ENCODE results near the gene PPP1R2. TPM values are rescaled to one million over a fixed set of nuclear protein-coding genes. Genes with fewer than 3 reads are reported as not detected.

PPP1R2 gene
- total RNA-seq, 2 experiments from 2014 or later = 77.0 to 134 TPM

DNA sequence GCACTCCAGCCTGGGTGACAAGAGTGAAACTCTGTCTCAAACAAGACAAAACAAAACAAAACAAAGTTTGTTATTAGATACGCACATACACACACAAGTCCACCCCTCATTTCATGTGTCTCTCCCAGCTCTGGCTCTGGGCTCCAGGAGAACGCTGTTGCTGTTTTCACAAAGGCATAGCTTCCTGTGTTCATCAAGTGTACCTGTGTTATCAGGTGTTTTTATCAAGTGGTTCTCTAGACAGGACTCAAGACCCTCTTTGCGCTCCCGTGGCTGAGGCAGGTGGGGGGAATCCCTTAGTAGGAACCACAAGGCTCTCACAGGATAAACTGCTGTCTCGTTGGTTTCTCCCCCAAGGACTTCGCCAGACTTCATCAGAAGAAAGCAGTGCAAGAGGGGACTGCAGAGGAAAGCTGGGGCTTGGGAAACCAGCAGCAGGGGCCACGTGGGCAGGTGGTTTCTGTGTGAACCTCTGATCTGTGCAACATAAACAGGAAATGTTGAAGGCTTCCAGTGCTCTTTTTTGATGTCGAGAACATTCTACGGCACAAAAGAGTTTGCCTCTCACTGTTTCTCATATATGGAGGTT is 6.9 kb upstream of the PPP1R2 start:
- intact Hi-C loops (cut with DNase I, micrococcal nuclease) = loop anchor here in 1 of 2 experiments (2.0 kb wide), 1 partner anchor 37 kb away; no protein-coding TSS in a partner anchor
- DNase-seq (peak; percentile 83), ATAC-seq (peak; percentile 59)
- ChIA-PET CTCF (interaction anchor here (0.8 to 2.5 kb wide), 7 partner anchors 8 to 279 kb away, joined by 3 to 9 read pairs (median 5); partner anchors contain the start of gene XXYLT1), POLR2A (interaction anchor here (0.6 to 0.7 kb wide), 2 partner anchors 10 to 278 kb away, joined by 3 read pairs; no protein-coding TSS in a partner anchor)
- H3K9me3 Mint-ChIP-seq (ENCODE audit: low read depth) = no peaks in the 10 kb centered on the region
- no peaks in the 10 kb centered on the region for H3K36me3 Mint-ChIP-seq (ENCODE audit: low read depth)
- H3K4me1 Mint-ChIP-seq = peaks cover 86% of the 10 kb centered on the region
- H3K27me3 Mint-ChIP-seq = no peaks in the 10 kb centered on the region
- H3K4me3 Mint-ChIP-seq = peak overlapping the region; percentile 40
- peak overlapping the region; percentile 86 for H3K27ac Mint-ChIP-seq

DNA sequence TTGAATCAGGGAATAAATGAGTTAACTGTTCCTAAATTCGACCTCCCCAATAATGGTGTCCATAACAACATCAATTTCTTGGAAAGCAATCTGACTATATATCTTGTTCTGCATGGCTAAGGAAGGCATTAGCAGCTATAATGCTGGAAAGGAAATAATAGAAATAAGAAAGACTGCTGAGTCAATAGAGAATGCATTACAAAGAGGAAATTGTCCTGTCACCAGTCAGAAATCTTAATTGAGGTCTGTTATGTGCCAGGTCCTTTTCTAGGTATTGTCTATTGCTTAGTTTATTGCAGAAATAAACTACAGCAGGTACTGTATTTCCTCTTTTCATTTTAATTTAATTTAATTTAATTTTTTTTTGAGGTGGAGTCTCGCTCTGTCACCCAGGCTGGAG is 5.9 kb upstream of the PPP1R2 start:
- H3K9me3 Mint-ChIP-seq (ENCODE audit: low read depth) = no peaks in the 10 kb centered on the region
- CTCF ChIA-PET = interaction anchor here (2.1 to 2.5 kb wide), 2 partner anchors 11 to 278 kb away, joined by 9 read pairs; partner anchors contain the start of gene XXYLT1
- peak overlapping the region; percentile 71 for H3K27ac Mint-ChIP-seq

DNA sequence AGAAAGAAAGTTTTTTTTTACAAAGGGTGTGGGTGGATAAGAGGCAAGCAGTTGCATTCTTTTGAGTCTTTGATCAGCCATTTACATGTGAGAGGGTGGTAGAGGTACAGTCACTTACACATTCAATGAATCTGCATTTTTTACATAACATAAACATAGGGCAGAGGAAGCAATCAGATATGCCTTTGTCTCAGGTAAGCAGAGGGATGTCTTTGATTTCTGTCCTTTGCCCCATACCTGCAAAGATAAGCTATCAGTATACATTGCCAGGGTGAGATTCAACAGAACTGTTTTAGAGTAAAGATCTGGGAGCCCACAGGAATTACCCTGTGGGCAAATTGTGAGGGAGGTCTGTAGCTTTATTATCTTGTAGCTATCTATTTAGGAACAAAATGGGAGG is 5.4 kb upstream of the PPP1R2 start:
- H3K9me3 Mint-ChIP-seq (ENCODE audit: low read depth) = no peaks in the 10 kb centered on the region
- H3K4me1 Mint-ChIP-seq = peaks cover 91% of the 10 kb centered on the region
- peak overlapping the region; percentile 71 for H3K27ac Mint-ChIP-seq
- ATAC-seq = peak; percentile 23
- POLR2A ChIA-PET = no interaction called here
- no peak overlapping the region for H3K4me3 Mint-ChIP-seq
- intact Hi-C loops (cut with DNase I, micrococcal nuclease) = no loop called here
- CTCF ChIA-PET = interaction anchor here (2.1 to 2.5 kb wide), 2 partner anchors 11 to 277 kb away, joined by 9 read pairs; partner anchors contain the start of gene XXYLT1
- H3K27me3 Mint-ChIP-seq = no peaks in the 10 kb centered on the region
- no peaks in the 10 kb centered on the region for H3K36me3 Mint-ChIP-seq (ENCODE audit: low read depth)
- no peak for DNase-seq

More for the DNA sequence above, 5.9 kb upstream of the PPP1R2 start:
- POLR2A ChIA-PET = no interaction called here
- Mint-ChIP-seq H3K36me3 (ENCODE audit: low read depth) (no peaks in the 10 kb centered on the region), H3K4me1 (peaks cover 89% of the 10 kb centered on the region), H3K4me3 (no peak overlapping the region), H3K27me3 (no peaks in the 10 kb centered on the region)
- intact Hi-C loops (cut with DNase I, micrococcal nuclease) = no loop called here
- DNase-seq = no peak
- no peak for ATAC-seq

DNA sequence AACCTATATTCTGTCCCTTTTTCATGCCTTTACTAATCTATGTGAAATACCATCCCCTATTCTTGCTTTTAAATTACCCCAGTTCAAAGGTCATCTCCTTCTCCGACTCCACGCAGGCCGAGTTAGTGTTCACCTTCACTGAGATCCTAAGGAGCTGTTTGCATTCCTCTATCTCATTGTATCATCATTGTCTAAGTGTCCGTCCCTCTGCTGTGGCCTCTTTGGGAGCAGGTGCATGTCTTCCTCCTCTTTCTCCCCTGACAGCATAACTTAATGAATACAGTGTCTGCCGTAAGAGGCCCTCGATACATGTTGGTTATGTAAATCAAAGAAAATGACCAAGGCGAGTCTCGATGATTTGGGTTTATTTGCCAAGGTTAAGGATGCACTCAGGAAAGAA is 4.9 kb upstream of the PPP1R2 start:
- H3K4me3 Mint-ChIP-seq = no peak overlapping the region
- no peaks in the 10 kb centered on the region for H3K36me3 Mint-ChIP-seq (ENCODE audit: low read depth)
- ChIA-PET CTCF (no interaction called here), POLR2A (no interaction called here)
- intact Hi-C loops (cut with DNase I, micrococcal nuclease) = no loop called here
- H3K9me3 Mint-ChIP-seq (ENCODE audit: low read depth) = no peaks in the 10 kb centered on the region
- H3K27me3 Mint-ChIP-seq = no peaks in the 10 kb centered on the region
- peak overlapping the region; percentile 71 for H3K27ac Mint-ChIP-seq
- H3K4me1 Mint-ChIP-seq = peaks cover 87% of the 10 kb centered on the region
- ATAC-seq = no peak
- no peak for DNase-seq

DNA sequence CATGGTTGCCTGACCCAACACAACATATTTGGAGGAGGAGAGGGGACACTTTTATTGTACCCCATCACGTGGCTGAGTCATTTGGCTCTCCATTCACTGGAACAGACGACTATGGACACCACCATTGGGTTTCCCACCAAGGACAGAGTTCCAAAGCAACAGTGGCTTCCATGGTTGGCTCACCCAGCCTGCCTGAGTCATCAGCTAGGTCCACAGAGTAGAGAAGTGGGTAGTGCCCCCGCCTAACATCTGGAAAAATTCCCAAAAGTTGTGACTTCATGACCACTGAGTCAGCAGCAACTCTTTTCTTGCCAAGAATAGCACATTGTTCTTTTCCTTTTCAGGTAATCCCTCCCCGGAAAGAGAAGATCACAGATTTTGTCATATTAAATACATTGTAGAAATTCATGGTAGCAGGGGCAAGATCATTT is 3.0 kb upstream of the PPP1R2 start:
- DNase-seq = peak; percentile 55

DNA sequence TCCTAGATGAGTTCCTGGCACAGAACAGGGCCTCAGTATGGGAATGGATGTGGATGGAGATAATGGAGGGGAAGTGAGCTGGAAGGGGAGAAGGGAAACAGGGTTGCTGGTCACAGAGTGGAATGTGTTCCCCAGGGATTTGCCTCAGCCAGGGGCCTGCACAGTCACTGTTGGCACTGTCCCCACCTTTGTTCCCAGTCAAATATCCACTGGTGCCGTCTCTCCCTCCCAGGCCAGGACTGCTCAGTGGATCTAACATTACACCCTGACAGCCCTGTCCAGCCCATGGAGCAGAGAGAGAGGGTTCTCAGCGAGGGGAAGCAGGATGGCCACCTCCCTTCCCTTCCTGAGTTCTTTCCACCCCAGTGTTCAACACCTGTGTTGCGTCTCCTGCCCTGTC is 1.5 kb upstream of the PPP1R2 start:
- no peak for DNase-seq
- ChIA-PET POLR2A (interaction anchor here (0.8 kb wide), 1 partner anchor 273 kb away, joined by 7 read pairs; the partner anchor contains the start of gene XXYLT1), CTCF (interaction anchor here (0.6 to 5.3 kb wide), 3 partner anchors 11 to 1095 kb away, joined by 3 to 29 read pairs (median 20); partner anchors contain the start of gene NRROS)
- Mint-ChIP-seq H3K27me3 (no peaks in the 10 kb centered on the region), H3K4me3 (peak overlapping the region; percentile 95), H3K4me1 (peaks cover 62% of the 10 kb centered on the region), H3K27ac (peak overlapping the region; percentile 90), H3K9me3 (ENCODE audit: low read depth) (no peaks in the 10 kb centered on the region), H3K36me3 (ENCODE audit: low read depth) (peaks cover 9% of the 10 kb centered on the region)
- intact Hi-C loops (cut with DNase I, micrococcal nuclease) = loop anchor here (5.0 kb wide), 6 partner anchors 43 to 962 kb away; partner anchors contain the start of genes FAM43A (in 1 of the 2), LSG1 (in 1 of the 2), RNF168 (in 1 of the 2) and TNK2 (in 1 of the 2)
- ATAC-seq = no peak

More for the DNA sequence above, 3.0 kb upstream of the PPP1R2 start:
- no peak for ATAC-seq
- ChIA-PET POLR2A (interaction anchor here (1.1 kb wide), 1 partner anchor 63 kb away, joined by 5 read pairs; no protein-coding TSS in a partner anchor), CTCF (interaction anchor here (0.9 to 5.3 kb wide), 5 partner anchors 8 to 276 kb away, joined by 3 to 29 read pairs (median 5); partner anchors contain the start of gene XXYLT1)
- intact Hi-C loops (cut with DNase I, micrococcal nuclease) = no loop called here
- no peaks in the 10 kb centered on the region for H3K27me3 Mint-ChIP-seq
- H3K36me3 Mint-ChIP-seq (ENCODE audit: low read depth) = peaks cover 6% of the 10 kb centered on the region
- H3K4me1 Mint-ChIP-seq = peaks cover 68% of the 10 kb centered on the region
- H3K27ac Mint-ChIP-seq = peak overlapping the region; percentile 94
- H3K9me3 Mint-ChIP-seq (ENCODE audit: low read depth) = no peaks in the 10 kb centered on the region
- peak overlapping the region; percentile 57 for H3K4me3 Mint-ChIP-seq

DNA sequence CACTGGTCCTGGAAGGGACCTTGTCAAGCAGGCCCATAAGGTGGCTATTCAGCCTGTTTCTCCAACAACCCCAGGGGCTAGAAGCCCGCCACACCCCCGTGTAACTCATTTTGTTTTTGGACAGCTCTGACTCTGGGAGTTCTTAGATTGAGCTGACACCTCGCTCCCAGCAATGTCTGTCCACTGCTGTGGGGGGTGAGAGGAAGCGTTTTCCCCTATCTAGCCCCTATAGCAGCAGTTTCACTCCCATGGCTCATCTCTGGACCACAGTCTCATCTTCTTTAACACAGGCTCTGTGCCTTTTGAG is 1.1 kb upstream of the PPP1R2 start:
- no peaks in the 10 kb centered on the region for H3K9me3 Mint-ChIP-seq (ENCODE audit: low read depth)
- peak overlapping the region; percentile 90 for H3K27ac Mint-ChIP-seq
- H3K36me3 Mint-ChIP-seq (ENCODE audit: low read depth) = peaks cover 14% of the 10 kb centered on the region
- ATAC-seq (no peak), DNase-seq (no peak)
- intact Hi-C loops (cut with DNase I, micrococcal nuclease) = loop anchor here (5.0 kb wide), 6 partner anchors 43 to 962 kb away; partner anchors contain the start of genes FAM43A (in 1 of the 2), LSG1 (in 1 of the 2), RNF168 (in 1 of the 2) and TNK2 (in 1 of the 2)
- ChIA-PET CTCF (interaction anchor here (4.0 to 5.3 kb wide), 2 partner anchors 12 to 21 kb away, joined by 20 to 29 read pairs; no protein-coding TSS in a partner anchor), POLR2A (no interaction called here)
- H3K27me3 Mint-ChIP-seq = no peaks in the 10 kb centered on the region
- H3K4me3 Mint-ChIP-seq = peak overlapping the region; percentile 95
- peaks cover 65% of the 10 kb centered on the region for H3K4me1 Mint-ChIP-seq

DNA sequence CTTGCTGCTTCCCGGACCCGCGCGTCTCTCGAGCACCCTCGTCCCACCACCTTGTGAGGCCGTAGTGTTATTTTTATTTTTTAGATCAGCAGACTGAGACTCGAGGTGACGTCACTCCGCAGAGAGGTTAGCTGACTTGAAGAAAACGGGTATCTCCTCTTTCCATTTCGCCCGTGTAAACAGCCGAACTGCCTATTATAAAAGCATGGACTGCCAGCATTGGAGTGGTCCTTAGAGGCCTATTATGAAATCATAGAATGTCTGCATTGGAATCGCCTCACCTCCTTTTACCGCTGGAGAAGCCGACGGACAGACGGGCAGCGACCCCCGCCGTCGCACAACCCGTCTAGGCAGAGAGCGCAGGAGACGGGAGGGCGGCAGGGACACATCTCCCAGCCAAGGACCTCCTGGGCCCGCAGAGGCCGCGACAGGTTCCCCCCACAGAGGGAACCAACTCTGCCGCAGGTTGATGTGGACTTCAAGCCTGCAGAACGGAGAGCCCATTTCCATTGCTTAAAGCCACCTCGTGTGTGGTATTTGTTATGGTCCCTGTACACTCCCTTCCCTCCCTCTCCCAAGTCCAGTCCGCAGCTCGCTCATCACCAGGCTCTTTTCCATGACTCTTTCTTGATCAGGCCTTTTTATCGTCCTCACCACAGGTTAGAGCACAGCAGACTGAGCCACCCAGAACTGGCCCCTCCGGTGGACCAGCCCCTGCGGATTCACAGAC is 540 bp upstream of the PPP1R2 start:
- CTCF ChIA-PET = interaction anchor here (0.8 to 5.3 kb wide), 8 partner anchors 8 to 872 kb away, joined by 3 to 29 read pairs (median 7); partner anchors contain the start of genes APOD, LSG1 and XXYLT1
- intact Hi-C loops (cut with DNase I, micrococcal nuclease) = loop anchor here (1.0 to 5.0 kb wide), 11 partner anchors 44 to 1056 kb away; partner anchors contain the start of genes ACAP2 (in 2 of the 2), TNK2 (in 2 of the 2), ATP13A3 (in 1 of the 2) and FAM43A (in 1 of the 2)
- DNase-seq = no peak
- Mint-ChIP-seq H3K4me3 (peak overlapping the region; percentile 95), H3K36me3 (ENCODE audit: low read depth) (peaks cover 17% of the 10 kb centered on the region), H3K27ac (peak overlapping the region; percentile 90), H3K27me3 (no peaks in the 10 kb centered on the region), H3K9me3 (ENCODE audit: low read depth) (no peaks in the 10 kb centered on the region), H3K4me1 (peaks cover 66% of the 10 kb centered on the region)
- ATAC-seq = peak; percentile 3
- POLR2A ChIA-PET = interaction anchor here (0.6 to 1.2 kb wide), 5 partner anchors 8 to 368 kb away, joined by 3 to 8 read pairs (median 4); partner anchors contain the start of gene XXYLT1

DNA sequence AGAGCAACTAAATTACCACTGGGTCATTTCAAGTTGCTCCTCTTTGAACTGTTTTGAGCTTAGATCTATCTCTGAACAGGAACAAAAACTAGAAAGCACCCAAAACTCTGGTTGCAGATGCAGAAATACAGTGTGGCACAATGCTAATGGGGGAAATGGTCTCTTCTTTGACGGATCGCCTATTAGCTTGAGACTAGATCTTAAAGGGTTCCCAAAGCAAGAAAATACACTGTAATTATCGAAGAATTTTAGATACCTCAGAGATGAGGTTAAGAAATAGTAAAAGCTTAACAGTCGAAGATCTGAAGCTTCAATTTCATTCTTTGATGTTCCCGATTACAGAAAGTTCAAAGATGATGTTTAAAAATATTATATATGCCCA is 818 bp downstream of the PPP1R2 start:
- no peak for ATAC-seq
- POLR2A ChIA-PET = interaction anchor here (0.6 to 1.0 kb wide), 3 partner anchors 135 to 773 kb away, joined by 3 read pairs; no protein-coding TSS in a partner anchor
- Mint-ChIP-seq H3K9me3 (ENCODE audit: low read depth) (no peaks in the 10 kb centered on the region), H3K27me3 (no peaks in the 10 kb centered on the region), H3K36me3 (ENCODE audit: low read depth) (peaks cover 19% of the 10 kb centered on the region), H3K4me1 (peaks cover 67% of the 10 kb centered on the region), H3K27ac (peak overlapping the region; percentile 95), H3K4me3 (peak overlapping the region; percentile 95)
- intact Hi-C loops (cut with DNase I, micrococcal nuclease) = loop anchor here (2.0 to 5.0 kb wide), 8 partner anchors 45 to 960 kb away; partner anchors contain the start of genes TNK2 (in 2 of the 2), ACAP2 (in 1 of the 2), FAM43A (in 1 of the 2) and LSG1 (in 1 of the 2)
- no peak for DNase-seq
- CTCF ChIA-PET = interaction anchor here (0.6 to 5.3 kb wide), 11 partner anchors 8 to 871 kb away, joined by 3 to 29 read pairs (median 6); partner anchors contain the start of genes APOD, LSG1 and XXYLT1

DNA sequence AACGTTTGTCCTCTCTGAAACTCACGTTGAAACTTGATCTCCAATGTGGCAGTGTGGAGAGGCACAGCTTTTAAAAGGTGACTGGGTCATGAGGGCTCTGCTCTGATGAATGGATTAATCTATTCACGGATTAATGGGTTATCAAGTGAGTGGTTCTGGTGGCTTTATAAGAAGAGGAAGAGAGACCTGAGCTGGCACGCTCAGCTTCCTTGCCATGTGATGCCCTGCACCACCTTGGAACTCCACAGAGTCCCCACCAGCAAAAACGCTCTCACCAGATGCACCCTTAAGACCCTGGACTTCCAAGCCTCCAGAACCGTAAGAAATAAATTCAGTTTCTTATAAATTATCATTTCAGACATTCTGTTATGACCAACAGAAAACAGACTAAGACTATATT is 2.6 kb downstream of the PPP1R2 start:
- ChIA-PET CTCF (interaction anchor here (3.7 kb wide), 1 partner anchor 270 kb away, joined by 23 read pairs; the partner anchor contains the start of gene XXYLT1), POLR2A (interaction anchor here (0.7 kb wide), 1 partner anchor 313 kb away, joined by 3 read pairs; no protein-coding TSS in a partner anchor)
- no peak for DNase-seq
- H3K27me3 Mint-ChIP-seq = no peaks in the 10 kb centered on the region
- peaks cover 1% of the 10 kb centered on the region for H3K9me3 Mint-ChIP-seq (ENCODE audit: low read depth)
- H3K4me3 Mint-ChIP-seq = peak overlapping the region; percentile 95
- H3K4me1 Mint-ChIP-seq = peaks cover 65% of the 10 kb centered on the region
- H3K36me3 Mint-ChIP-seq (ENCODE audit: low read depth) = peaks cover 25% of the 10 kb centered on the region
- intact Hi-C loops (cut with DNase I, micrococcal nuclease) = loop anchor here (5.0 kb wide), 6 partner anchors 47 to 962 kb away; partner anchors contain the start of genes FAM43A (in 1 of the 2), LSG1 (in 1 of the 2), RNF168 (in 1 of the 2) and TNK2 (in 1 of the 2)
- peak overlapping the region; percentile 90 for H3K27ac Mint-ChIP-seq
- no peak for ATAC-seq
